KMS-11 (cell line): Measurements from ENCODE around the gene CPNE1.

ENCODE experiments used
- H2AFZ ChIP-seq: fragments of 200-600 bp; sonication (generic); 2 replicates; pipeline ENCODE4 v1.6.1; 2016; ENCODE audit warnings: antibody characterized with exemption, mixed run types, low read depth
- H3K27ac ChIP-seq: fragments of 200-600 bp; sonication (generic); 2 replicates; pipeline ENCODE4 v1.6.1; 2016; ENCODE audit warnings: mild to moderate bottlenecking, mixed run types
- H3K27me3 ChIP-seq: fragments of 200-600 bp; sonication (generic); 2 replicates; pipeline ENCODE4 v1.6.1; 2017; ENCODE audit warnings: mild to moderate bottlenecking, low read depth, mixed run types, moderate library complexity; ENCODE audit not compliant: insufficient read depth
- H3K36me3 ChIP-seq: fragments of 200-600 bp; sonication (generic); 2 replicates; pipeline ENCODE4 v1.6.1; 2017; ENCODE audit warnings: mild to moderate bottlenecking, mixed run types; ENCODE audit not compliant: insufficient read depth
- H3K4me1 ChIP-seq: fragments of 200-600 bp; sonication (generic); 2 replicates; pipeline ENCODE4 v1.6.1; 2016; ENCODE audit warnings: mild to moderate bottlenecking, low read depth, mixed run types; ENCODE audit not compliant: poor library complexity, severe bottlenecking
- H3K4me2 ChIP-seq: fragments of 200-600 bp; sonication (generic); 2 replicates; pipeline ENCODE4 v1.7.0; 2016; ENCODE audit warnings: mild to moderate bottlenecking, mixed run types
- H3K4me3 ChIP-seq: fragments of 200-600 bp; sonication (generic); IDR thresholded peaks from 2 replicates; pipeline ENCODE4 v1.6.1; 2017; ENCODE audit warnings: low read depth, low read length, mixed read lengths; ENCODE audit not compliant: insufficient read depth
- H3K79me2 ChIP-seq: fragments of 200-600 bp; sonication (generic); 2 replicates; pipeline ENCODE4 v1.6.1; 2016; ENCODE audit warnings: low read depth, mixed run types; ENCODE audit not compliant: insufficient read depth
- H3K9ac ChIP-seq: fragments of 200-600 bp; sonication (generic); 2 replicates; pipeline ENCODE4 v1.6.1; 2016; ENCODE audit warnings: mild to moderate bottlenecking, mixed run types
- H4K20me1 ChIP-seq: fragments of 200-600 bp; sonication (generic); 2 replicates; pipeline ENCODE4 v1.6.1; 2016; ENCODE audit warnings: mild to moderate bottlenecking, mixed run types; ENCODE audit not compliant: insufficient read depth
- CTCF ChIP-seq: fragments of 200-600 bp; sonication (generic); conservative IDR thresholded peaks from 2 replicates; pipeline ENCODE4 v1.6.1; 2017; ENCODE audit warnings: low read depth, mild to moderate bottlenecking, antibody characterized with exemption, low read length, moderate library complexity, mixed read lengths

CPNE1 gene

GRCh38 chr20:35697696-35698297 lies 33.1 kb upstream of the CPNE1 start:
- peaks cover 29% of the 10 kb centered on the region; the same call in 1 of the 2 replicates for H3K79me2 ChIP-seq
- peak overlapping the region; percentile 50; the same call in 1 of the 2 replicates for H3K4me2 ChIP-seq
- H3K4me1 ChIP-seq: peaks cover 43% of the 10 kb centered on the region
- no peaks in the 10 kb centered on the region for H3K27me3 ChIP-seq
- peaks cover 3% of the 10 kb centered on the region; the same call in 1 of the 2 replicates for H3K36me3 ChIP-seq
- no peak overlapping the region for H3K4me3 ChIP-seq
- no peak overlapping the region for H3K9ac ChIP-seq
- H2AFZ ChIP-seq: no peak overlapping the region
- no peak for TF ChIP-seq CTCF
- H4K20me1 ChIP-seq: no peaks in the 10 kb centered on the region
- H3K27ac ChIP-seq: no peak overlapping the region

- Histone ChIP-seq H3K9ac (no peak overlapping the region), H3K36me3 (no peaks in the 10 kb centered on the region; the same call in 1 of the 2 replicates), H4K20me1 (no peaks in the 10 kb centered on the region), H3K4me2 (no peak overlapping the region), H2AFZ (no peak overlapping the region), H3K27me3 (no peaks in the 10 kb centered on the region), H3K4me3 (no peak overlapping the region), H3K27ac (no peak overlapping the region), H3K4me1 (peaks cover 27% of the 10 kb centered on the region), H3K79me2 (peaks cover 12% of the 10 kb centered on the region; the same call in 1 of the 2 replicates)
- no peak for TF ChIP-seq CTCF
These were observed 31.3 kb upstream of the CPNE1 start for GRCh38 chr20:35695978-35696377.

- Histone ChIP-seq H3K9ac (no peak overlapping the region), H3K36me3 (no peaks in the 10 kb centered on the region; the same call in 1 of the 2 replicates), H3K4me2 (no peak overlapping the region)
These were observed 30.6 kb upstream of the CPNE1 start for GRCh38 chr20:35695245-35695749.

GRCh38 chr20:35690265-35690664 lies 25.6 kb upstream of the CPNE1 start:
- no peaks in the 10 kb centered on the region for H4K20me1 ChIP-seq
- H3K36me3 ChIP-seq: no peaks in the 10 kb centered on the region; the same call in 1 of the 2 replicates
- no peak overlapping the region for H3K4me3 ChIP-seq
- no peaks in the 10 kb centered on the region for H3K27me3 ChIP-seq
- no peak for TF ChIP-seq CTCF
- no peak overlapping the region for H3K4me2 ChIP-seq
- H3K27ac ChIP-seq: no peak overlapping the region
- no peaks in the 10 kb centered on the region for H3K4me1 ChIP-seq
- H2AFZ ChIP-seq: no peak overlapping the region
- H3K9ac ChIP-seq: no peak overlapping the region
- no peaks in the 10 kb centered on the region for H3K79me2 ChIP-seq

More at GRCh38 chr20:35695245-35695749, 30.6 kb upstream of the CPNE1 start:
- H2AFZ ChIP-seq: no peak overlapping the region
- no peak overlapping the region for H3K27ac ChIP-seq
- no peak overlapping the region for H3K4me3 ChIP-seq
- no peaks in the 10 kb centered on the region for H4K20me1 ChIP-seq
- no peak for TF ChIP-seq CTCF
- peaks cover 5% of the 10 kb centered on the region; the same call in 1 of the 2 replicates for H3K79me2 ChIP-seq
- no peaks in the 10 kb centered on the region for H3K27me3 ChIP-seq
- H3K4me1 ChIP-seq: peaks cover 20% of the 10 kb centered on the region
